K562 (cell line): ENCODE measurements around the gene TMEM143. TPM values are rescaled to one million over a fixed set of nuclear protein-coding genes. Genes with fewer than 3 reads are reported as not detected.

ENCODE experiments used
- ATAC-seq: fragments of 200-7000 bp; cut with Tn5 transposase; 3 replicates; pipeline ENCODE4 v1.9.1; 2020; ENCODE audit warnings: moderate library complexity
- BruUV-seq: library from RNA; stranded (reverse); fragments of 400-500 nt; replicated peaks from 2 replicates; lab custom pipeline; 2021; lab: Mats Ljungman, UMichigan
- CTCF ChIA-PET: fragments of 300-600 bp; formaldehyde crosslinking; extraction: SDS; loops from one replicate; lab custom pipeline; 2021; ENCODE audit warnings: low intra/inter-chr PET ratio; lab: Yijun Ruan, JAX
- POLR2A ChIA-PET: fragments of 300-600, 350-650 bp; sonication (Branson Sonifier 250); formaldehyde crosslinking; extraction: SDS; loops from one replicate; lab custom pipeline; 2021; ENCODE audit warnings: antibody characterized with exemption, inconsistent platforms; lab: Yijun Ruan, JAX
- DNase-seq, 4 experiments: peaks; one replicate each; pipeline versions ENCODE4 v3.0.0 to v3.0.0-alpha.2; 2011 to 2018; ENCODE audit warnings: low spot score in 3 of 4, mixed read lengths in 3 of 4; ENCODE audit errors: extremely low read depth in 1 of 4
- FAIRE-seq: peaks from 2 replicates; lab custom pipeline; 2011; peaks lifted over from hg19 to GRCh38; lab: Jason Lieb, UNC
- H2AFZ ChIP-seq: 2 replicates; pipeline ENCODE4 v1.6.0; 2011; ENCODE audit warnings: low read depth, low read length, control low read depth, inconsistent platforms
- H3K27ac ChIP-seq: fragments of 200-600 bp; 3 replicates; pipeline ENCODE4 v1.8.0; 2011; ENCODE audit warnings: low read depth, mild to moderate bottlenecking, control low read depth, inconsistent platforms, low read length, moderate library complexity, mixed read lengths; ENCODE audit errors: extremely low read depth
- H3K27me3 ChIP-seq, 2 experiments: fragments of 300-600 bp in 1 of 2; 2 replicates in 1 of 2; 3 replicates in 1 of 2; pipeline versions ENCODE4 v1.6.0 to v1.8.0; 2011; ENCODE audit warnings: inconsistent platforms in 2 of 2, low read length in 2 of 2, mild to moderate bottlenecking in 1 of 2, mixed read lengths in 1 of 2, moderate library complexity in 1 of 2; ENCODE audit not compliant: control insufficient read depth in 2 of 2, insufficient read depth in 2 of 2
- H3K36me3 ChIP-seq: fragments of 300-600 bp; 3 replicates; pipeline ENCODE4 v1.8.0; 2011; ENCODE audit warnings: mild to moderate bottlenecking, low read length, inconsistent platforms; ENCODE audit not compliant: control insufficient read depth, insufficient read depth
- H3K4me1 ChIP-seq, 2 experiments: fragments of 200-600 bp in 1 of 2; replicated peaks in 1 of 2; 2 replicates in 1 of 2; 3 replicates in 1 of 2; pipeline versions ENCODE4 v1.5.1 to v1.8.0; 2011; ENCODE audit warnings: inconsistent platforms in 2 of 2, low read length in 2 of 2, mild to moderate bottlenecking in 1 of 2, mixed read lengths in 1 of 2, moderate library complexity in 1 of 2; ENCODE audit not compliant: control insufficient read depth in 2 of 2, insufficient read depth in 2 of 2
- H3K4me2 ChIP-seq: 2 replicates; pipeline ENCODE4 v1.6.1; 2011; ENCODE audit warnings: low read length, control low read depth, inconsistent platforms, mixed read lengths; ENCODE audit not compliant: insufficient read depth
- H3K4me3 ChIP-seq: fragments of 200-600 bp; sonication (generic), shearing (Covaris generic); 2 replicates; pipeline ENCODE4 v1.5.1; 2016; ENCODE audit warnings: control low read depth, inconsistent platforms
- H3K79me2 ChIP-seq: fragments of 200-600 bp; 3 replicates; pipeline ENCODE4 v1.8.0; 2011; ENCODE audit warnings: low read length, inconsistent platforms; ENCODE audit not compliant: control insufficient read depth, insufficient read depth
- H3K9ac ChIP-seq, 2 experiments: 2 replicates each; pipeline versions ENCODE4 v1.6.0 to v1.6.1; 2011; ENCODE audit warnings: low read depth in 2 of 2, low read length in 2 of 2, control low read depth in 1 of 2, inconsistent platforms in 1 of 2, mild to moderate bottlenecking in 1 of 2, mixed read lengths in 1 of 2; ENCODE audit not compliant: insufficient read depth in 1 of 2
- H3K9me1 ChIP-seq: one replicate; pipeline ENCODE4 v1.6.0; 2011; ENCODE audit warnings: inconsistent platforms, mild to moderate bottlenecking, low read length, moderate library complexity; ENCODE audit not compliant: control insufficient read depth, insufficient read depth
- H3K9me3 ChIP-seq: replicated peaks from 2 replicates; pipeline ENCODE4 v1.5.1; 2011; ENCODE audit warnings: low read depth, low read length, inconsistent platforms; ENCODE audit not compliant: control insufficient read depth, insufficient read depth
- H4K20me1 ChIP-seq: replicated peaks from 2 replicates; pipeline ENCODE4 v1.6.1; 2011; ENCODE audit warnings: low read length, inconsistent platforms, mixed read lengths; ENCODE audit not compliant: control insufficient read depth, insufficient read depth
- PML ChIP-seq: IDR thresholded peaks from 2 replicates; pipeline ENCODE4 v1.6.1; 2012; ENCODE audit warnings: low read length, inconsistent platforms
- RAD21 ChIP-seq, 2 experiments: fragments of 250-450 bp in 1 of 2; fragments of 450-650 bp in 1 of 2; sonication (Bioruptor Pico) in 1 of 2; formaldehyde crosslinking in 1 of 2; IDR thresholded peaks in 1 of 2; conservative IDR thresholded peaks in 1 of 2; 2 replicates each; pipeline versions ENCODE4 v1.4.0 to v1.8.0; 2020 to 2022; ENCODE audit warnings: mild to moderate bottlenecking in 2 of 2, moderate library complexity in 1 of 2
- RERE ChIP-seq: sonication (generic); formaldehyde crosslinking; IDR thresholded peaks from 2 replicates; pipeline ENCODE4 v1.8.0; 2023; ENCODE audit warnings: missing genetic modification reagents, mild to moderate bottlenecking, borderline replicate concordance
- TBL1XR1 ChIP-seq, 2 experiments: IDR thresholded peaks; 2 replicates each; pipeline ENCODE4 v1.6.1; 2012; ENCODE audit warnings: improper control_type of control experiment in 2 of 2, low read length in 2 of 2, mild to moderate bottlenecking in 1 of 2
- ZNF445 ChIP-seq: fragments of 250-450 bp; sonication (Bioruptor Pico); IDR thresholded peaks from 2 replicates; pipeline ENCODE4 v1.4.0; 2020; ENCODE audit warnings: low read depth, mild to moderate bottlenecking, moderate library complexity
- WGBS: fragments of 100-300 bp; shearing (Covaris generic); methylation state at CpG from one replicate; pipeline ENCODE4 v1.1.6; 2016; ENCODE audit warnings: low coverage, mixed read lengths; ENCODE audit not compliant: insufficient coverage; ENCODE audit errors: missing lambda C conversion rate; 5-methylcytosine and 5-hydroxymethylcytosine counted together
- in situ Hi-C: fragments of 300-500 bp; cut with MboI; formaldehyde crosslinking; loops from 4 replicates; pipeline ENCODE4 v1.15.0; 2018; ENCODE audit warnings: inconsistent platforms, mixed read lengths
- intact Hi-C: fragments of 100-400 bp; cut with micrococcal nuclease; formaldehyde crosslinking; loops from 2 replicates; pipeline ENCODE4 v1.14.2; 2022
- polyA plus RNA-seq, 8 experiments: library from polyadenylated mRNA; depleted of rRNA in 4 of 8; stranded (reverse) in 5 of 8; unstranded in 3 of 8; fragments of >200 nt; fragmentation: Nextera tagmentation in 2 of 8; fragmentation: Illumina TruSeq in 1 of 8; extraction: Ambion mirVana in 2 of 8; extraction: Trizol in 1 of 8; gene quantifications; 2 replicates each; pipeline versions ENCODE4 v1.2.1 to v1.2.3, GENCODE V29; 2011 to 2014; ENCODE audit warnings: inconsistent platforms in 1 of 8, missing spikeins in 1 of 8
- total RNA-seq, 7 experiments: library from RNA; depleted of rRNA in 6 of 7; stranded (reverse); fragments of >200 nt in 6 of 7; fragmentation: Illumina TruSeq in 2 of 7; extraction: Trizol in 2 of 7; gene quantifications; 2 replicates each; pipeline versions ENCODE4 v1.2.1 to v1.2.3, GENCODE V29; 2011 to 2021; ENCODE audit warnings: low replicate concordance in 1 of 7
- TF ChIP-seq, protein P1 (sequence below), 3 experiments: fragments of 200-800 bp in 1 of 3; fragments of 250-450 bp in 1 of 3; fragments of 450-650 bp in 1 of 3; sonication (Bioruptor Pico) in 1 of 3; sonication (Bioruptor generic) in 1 of 3; formaldehyde crosslinking in 1 of 3; IDR thresholded peaks; 2 replicates each; pipeline versions ENCODE4 v1.6.1 to v1.8.0; 2016 to 2022; ENCODE audit warnings: mild to moderate bottlenecking in 2 of 3, missing genetic modification characterization in 2 of 3, missing compliant biosample characterization in 1 of 3, moderate library complexity in 1 of 3
- TF ChIP-seq, protein P2 (sequence below), 2 experiments: fragments of 450-650 bp in 1 of 2; sonication (generic) in 1 of 2; formaldehyde crosslinking in 1 of 2; IDR thresholded peaks in 1 of 2; conservative IDR thresholded peaks in 1 of 2; 2 replicates each; pipeline versions ENCODE4 v1.6.1 to v1.8.1; 2016 to 2023; ENCODE audit warnings: mild to moderate bottlenecking in 2 of 2, moderate library complexity in 2 of 2, inconsistent platforms in 1 of 2, missing genetic modification reagents in 1 of 2

TMEM143 gene
- total and polyA plus RNA-seq, 9 of the 15 experiments (the other 6 are each of a cell fraction or from before 2014, with no cell fraction given), result 0.66 to 8.8 (median 4.3) TPM

DNA sequence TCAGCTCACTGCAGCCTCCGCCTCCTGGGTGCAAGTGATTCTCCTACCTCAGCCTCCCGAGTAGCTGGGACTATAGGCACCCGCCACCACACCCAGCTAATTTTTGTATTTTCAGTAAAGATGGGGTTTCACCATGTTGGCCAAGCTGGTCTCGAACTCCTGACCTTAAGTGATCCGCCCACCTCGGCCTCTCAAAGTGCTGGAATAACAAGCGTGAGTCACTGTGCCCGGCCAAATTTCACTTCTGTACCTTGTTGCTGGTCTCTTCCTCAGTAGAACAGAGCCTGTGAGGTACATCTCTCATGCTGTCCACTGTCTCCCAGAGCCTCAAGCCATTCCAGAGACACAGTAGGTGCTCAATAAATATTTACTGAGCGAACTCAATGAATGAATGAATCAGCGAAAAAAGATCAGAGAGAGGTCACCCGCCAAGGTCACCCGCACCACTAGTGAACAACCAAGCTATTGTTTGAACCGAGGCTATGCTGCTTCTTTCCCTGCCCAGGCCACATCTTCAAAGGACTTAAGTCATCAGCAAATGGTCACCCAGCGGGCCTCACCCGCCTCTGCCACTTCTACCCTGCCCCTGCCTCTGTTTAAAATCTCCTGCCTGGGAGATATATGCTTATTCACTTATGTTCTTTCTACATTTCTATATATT lies 9.3 kb downstream of the TMEM143 start (continued):
- TF ChIP-seq, protein P1, sequence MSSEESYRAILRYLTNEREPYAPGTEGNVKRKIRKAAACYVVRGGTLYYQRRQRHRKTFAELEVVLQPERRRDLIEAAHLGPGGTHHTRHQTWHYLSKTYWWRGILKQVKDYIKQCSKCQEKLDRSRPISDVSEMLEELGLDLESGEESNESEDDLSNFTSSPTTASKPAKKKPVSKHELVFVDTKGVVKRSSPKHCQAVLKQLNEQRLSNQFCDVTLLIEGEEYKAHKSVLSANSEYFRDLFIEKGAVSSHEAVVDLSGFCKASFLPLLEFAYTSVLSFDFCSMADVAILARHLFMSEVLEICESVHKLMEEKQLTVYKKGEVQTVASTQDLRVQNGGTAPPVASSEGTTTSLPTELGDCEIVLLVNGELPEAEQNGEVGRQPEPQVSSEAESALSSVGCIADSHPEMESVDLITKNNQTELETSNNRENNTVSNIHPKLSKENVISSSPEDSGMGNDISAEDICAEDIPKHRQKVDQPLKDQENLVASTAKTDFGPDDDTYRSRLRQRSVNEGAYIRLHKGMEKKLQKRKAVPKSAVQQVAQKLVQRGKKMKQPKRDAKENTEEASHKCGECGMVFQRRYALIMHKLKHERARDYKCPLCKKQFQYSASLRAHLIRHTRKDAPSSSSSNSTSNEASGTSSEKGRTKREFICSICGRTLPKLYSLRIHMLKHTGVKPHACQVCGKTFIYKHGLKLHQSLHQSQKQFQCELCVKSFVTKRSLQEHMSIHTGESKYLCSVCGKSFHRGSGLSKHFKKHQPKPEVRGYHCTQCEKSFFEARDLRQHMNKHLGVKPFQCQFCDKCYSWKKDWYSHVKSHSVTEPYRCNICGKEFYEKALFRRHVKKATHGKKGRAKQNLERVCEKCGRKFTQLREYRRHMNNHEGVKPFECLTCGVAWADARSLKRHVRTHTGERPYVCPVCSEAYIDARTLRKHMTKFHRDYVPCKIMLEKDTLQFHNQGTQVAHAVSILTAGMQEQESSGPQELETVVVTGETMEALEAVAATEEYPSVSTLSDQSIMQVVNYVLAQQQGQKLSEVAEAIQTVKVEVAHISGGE (CRISPR knock-in tag; IDR thresholded peaks at IDR 0.05), result no peak

GRCh38 chr19:48353677-48354076 lies 10.1 kb downstream of the TMEM143 start:
- H3K9me1 ChIP-seq, result no peaks in the 10 kb centered on the region
- CTCF ChIA-PET, result no interaction called here
- H3K4me3 ChIP-seq, result no peak overlapping the region
- no peaks in the 10 kb centered on the region for H3K27me3 ChIP-seq
- ATAC-seq (no peak; the same call in 2 of the 3 replicates), DNase-seq (peak in 2 of 4 experiments; percentile 8 to 46), FAIRE-seq (no peak)
- H4K20me1 ChIP-seq, result no peaks in the 10 kb centered on the region
- no peak overlapping the region for H2AFZ ChIP-seq
- BruUV-seq, result no TSS peak
- in situ Hi-C loops, result no loop called here
- intact Hi-C loops, result no loop called here
- H3K9ac ChIP-seq, result no peak overlapping the region
- peaks cover 9 to 13% of the 10 kb centered on the region in 2 experiments; a peak in 4 of 5 replicates for H3K4me1 ChIP-seq
- POLR2A ChIA-PET, result interaction anchor here (0.8 to 1.3 kb wide), 2 partner anchors 9 to 14 kb away, joined by 3 to 7 read pairs; no protein-coding TSS in a partner anchor
- no peaks in the 10 kb centered on the region for H3K36me3 ChIP-seq
- 68% methylated on average over 5 of the region's 5 CpGs for WGBS
- H3K27ac ChIP-seq, result 0 out of 3 replicates have a peak overlapping the region, but pooled peaks have one; percentile 3
- no peaks in the 10 kb centered on the region for H3K9me3 ChIP-seq
- no peaks in the 10 kb centered on the region for H3K79me2 ChIP-seq
- H3K4me2 ChIP-seq, result no peak overlapping the region
- TF ChIP-seq RAD21 (CRISPR knock-in tag; conservative IDR thresholded peaks at IDR 0.05 in 1 of 2, IDR thresholded peaks at IDR 0.05 in 1 of 2) (no peak), TBL1XR1 (IDR thresholded peaks at IDR 0.05; ENCODE audit: low read length in 2 of 2) (no peak), PML (no peak), RERE (CRISPR knock-in tag) (no peak), ZNF445 (CRISPR knock-in tag) (no peak)
- TF ChIP-seq, protein P2, sequence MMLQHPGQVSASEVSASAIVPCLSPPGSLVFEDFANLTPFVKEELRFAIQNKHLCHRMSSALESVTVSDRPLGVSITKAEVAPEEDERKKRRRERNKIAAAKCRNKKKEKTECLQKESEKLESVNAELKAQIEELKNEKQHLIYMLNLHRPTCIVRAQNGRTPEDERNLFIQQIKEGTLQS (IDR thresholded peaks at IDR 0.05), result peak; percentile 49; the same call in 1 of the 2 replicates
- TF ChIP-seq, protein P2 (CRISPR knock-in tag; conservative IDR thresholded peaks at IDR 0.05), result no peak
